Choroid plexus epithelial cell (primary cell): ENCODE results near the gene OR52K2.

Experiments used
- DNase-seq: peaks from one replicate; pipeline ENCODE4 v3.0.0-alpha.2; 2010; ENCODE audit warnings: low read depth
- H3K4me3 ChIP-seq: 2 replicates; pipeline ENCODE4 v1.5.1; 2011; ENCODE audit warnings: low read depth, mild to moderate bottlenecking, control low read depth, low read length, moderate library complexity
- TF ChIP-seq, protein P1 (sequence below): conservative IDR thresholded peaks from 2 replicates; pipeline ENCODE4 v1.5.1; 2011; ENCODE audit warnings: low read depth, mild to moderate bottlenecking, control low read depth, inconsistent platforms, low read length, moderate library complexity

The OR52K2 gene

GRCh38 chr11:4464216-4465159 lies 15.4 kb downstream of the OR52K2 start:
- peak; percentile 7 for DNase-seq
- no peak overlapping the region for H3K4me3 ChIP-seq
- TF ChIP-seq, protein P1, sequence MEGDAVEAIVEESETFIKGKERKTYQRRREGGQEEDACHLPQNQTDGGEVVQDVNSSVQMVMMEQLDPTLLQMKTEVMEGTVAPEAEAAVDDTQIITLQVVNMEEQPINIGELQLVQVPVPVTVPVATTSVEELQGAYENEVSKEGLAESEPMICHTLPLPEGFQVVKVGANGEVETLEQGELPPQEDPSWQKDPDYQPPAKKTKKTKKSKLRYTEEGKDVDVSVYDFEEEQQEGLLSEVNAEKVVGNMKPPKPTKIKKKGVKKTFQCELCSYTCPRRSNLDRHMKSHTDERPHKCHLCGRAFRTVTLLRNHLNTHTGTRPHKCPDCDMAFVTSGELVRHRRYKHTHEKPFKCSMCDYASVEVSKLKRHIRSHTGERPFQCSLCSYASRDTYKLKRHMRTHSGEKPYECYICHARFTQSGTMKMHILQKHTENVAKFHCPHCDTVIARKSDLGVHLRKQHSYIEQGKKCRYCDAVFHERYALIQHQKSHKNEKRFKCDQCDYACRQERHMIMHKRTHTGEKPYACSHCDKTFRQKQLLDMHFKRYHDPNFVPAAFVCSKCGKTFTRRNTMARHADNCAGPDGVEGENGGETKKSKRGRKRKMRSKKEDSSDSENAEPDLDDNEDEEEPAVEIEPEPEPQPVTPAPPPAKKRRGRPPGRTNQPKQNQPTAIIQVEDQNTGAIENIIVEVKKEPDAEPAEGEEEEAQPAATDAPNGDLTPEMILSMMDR = no peak

DNA sequence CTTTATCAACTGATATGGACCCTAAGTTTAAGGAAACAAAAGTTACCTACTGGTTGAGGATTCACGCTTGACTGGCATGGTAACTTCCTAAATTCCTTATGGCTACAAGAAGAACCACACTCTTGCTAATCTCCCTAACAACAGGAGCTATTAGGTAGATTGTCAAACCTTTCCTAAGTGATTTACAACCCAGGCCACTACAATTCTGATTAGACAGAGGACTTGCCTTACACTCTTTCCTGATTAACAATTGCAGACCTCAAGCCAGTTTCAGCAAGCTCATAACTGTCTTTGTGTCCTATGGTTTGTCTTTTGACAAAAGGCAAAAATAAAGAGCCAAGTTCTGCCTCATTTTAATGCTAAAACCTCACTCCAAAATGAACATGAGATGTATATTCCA lies 16.3 kb downstream of the OR52K2 start:
- TF ChIP-seq, protein P1 = no peak
- no peak overlapping the region for H3K4me3 ChIP-seq
- no peak for DNase-seq

- H3K4me3 ChIP-seq = no peak overlapping the region
- no peak for DNase-seq
- TF ChIP-seq, protein P1 = no peak
Observed at GRCh38 chr11:4466131-4466870, 17.2 kb downstream of the OR52K2 start.

DNA sequence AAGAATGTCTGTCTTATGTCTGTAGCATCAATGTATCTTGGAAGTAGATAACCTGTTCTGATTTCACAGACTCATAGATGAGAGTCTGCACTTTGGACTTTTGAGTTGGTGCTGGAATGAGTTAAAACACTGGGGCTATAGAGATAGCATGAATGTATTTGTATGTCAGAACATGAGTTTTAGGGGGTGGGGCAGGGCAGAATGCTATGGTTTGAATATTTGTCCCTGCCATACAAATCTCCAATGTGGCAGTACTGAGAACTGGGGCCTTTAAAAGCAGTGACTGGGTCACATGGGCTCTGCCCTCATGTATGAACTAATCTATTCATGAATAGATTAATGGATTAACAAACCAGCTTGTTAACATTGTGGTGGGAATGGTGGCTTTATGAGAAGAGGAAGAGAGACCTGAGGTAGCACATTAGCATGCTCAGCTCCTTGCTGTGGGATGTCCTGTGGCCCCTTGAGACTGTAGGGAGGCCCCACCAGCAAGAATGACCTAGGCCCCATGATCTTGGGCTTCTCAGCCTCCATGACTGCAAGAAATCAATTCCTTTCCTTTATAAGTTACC lies 17.9 kb downstream of the OR52K2 start:
- TF ChIP-seq, protein P1 = no peak
- no peak for DNase-seq

GRCh38 chr11:4467811-4468606 lies 18.9 kb downstream of the OR52K2 start:
- no peak for DNase-seq
- H3K4me3 ChIP-seq = no peak overlapping the region
- TF ChIP-seq, protein P1 = no peak

More for the DNA sequence above, 17.9 kb downstream of the OR52K2 start:
- H3K4me3 ChIP-seq = no peak overlapping the region

DNA sequence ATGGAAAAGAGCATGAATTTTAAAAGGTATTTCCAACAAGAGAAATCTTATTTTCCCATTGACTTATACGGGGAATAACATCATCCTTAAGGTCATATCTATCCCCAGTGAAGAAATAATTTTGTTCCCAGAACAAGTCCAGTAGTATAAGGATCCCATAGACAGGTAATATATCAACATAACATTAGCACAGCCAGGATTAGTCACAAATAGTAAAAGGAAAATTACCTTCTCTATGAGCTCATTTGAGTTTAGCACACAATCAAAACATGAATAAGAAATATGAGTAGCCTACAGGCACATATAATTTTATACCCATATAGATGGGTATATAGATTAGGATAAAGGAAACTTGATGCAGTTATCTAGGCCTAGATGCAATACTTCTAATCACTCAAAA lies 30.5 kb downstream of the OR52K2 start:
- TF ChIP-seq, protein P1 = no peak
- H3K4me3 ChIP-seq = no peak overlapping the region
- no peak for DNase-seq
